Loucy (cell line): Measurements from ENCODE around the gene ZFYVE28.

Source experiments
- CTCF ChIP-seq: fragments of 200-600 bp; sonication (generic); conservative IDR thresholded peaks from 2 replicates; pipeline ENCODE4 v1.5.1; 2014; ENCODE audit warnings: mild to moderate bottlenecking, antibody characterized with exemption, low read length
- EZH2phosphoT487 ChIP-seq: fragments of 200-600 bp; IDR thresholded peaks from 2 replicates; pipeline ENCODE4 v1.6.1; 2018; ENCODE audit warnings: antibody characterized with exemption, mild to moderate bottlenecking, moderate library complexity, borderline replicate concordance

GRCh38 chr4:2231082-2231481 lies 187.4 kb downstream of the ZFYVE28 start:
- TF ChIP-seq CTCF (no peak), EZH2phosphoT487 (no peak)
